IMR-90 (cell line): ENCODE results near the gene PI16. TPM values are rescaled to one million over a fixed set of nuclear protein-coding genes. Genes with fewer than 3 reads are reported as not detected.

ENCODE experiments used
- ATAC-seq: fragments of 200-7000 bp; cut with Tn5 transposase; 2 replicates; pipeline ENCODE4 v1.9.1; 2020; ENCODE audit warnings: low read depth, mild to moderate bottlenecking, moderate library complexity
- BruUV-seq: library from RNA; stranded (reverse); fragments of 400-500 nt; replicated peaks from 2 replicates; lab custom pipeline; 2021; lab: Mats Ljungman, UMichigan
- CTCF ChIA-PET: fragments of 300-600 bp; formaldehyde crosslinking; extraction: SDS; loops from one replicate; lab custom pipeline; 2021; ENCODE audit warnings: antibody characterized with exemption; lab: Yijun Ruan, JAX
- POLR2A ChIA-PET: fragments of 300-600 bp; sonication (Branson Sonifier 250); formaldehyde crosslinking; loops from one replicate; lab custom pipeline; 2022; ENCODE audit warnings: antibody characterized with exemption; ENCODE audit not compliant: unreplicated experiment; lab: Charles Lee
- DNase-seq: peaks from one replicate; pipeline ENCODE4 v3.0.0; 2013
- H2AFZ ChIP-seq: replicated peaks from 2 replicates; pipeline ENCODE3; 2013; ENCODE audit warnings: low read length, mild to moderate bottlenecking; ENCODE audit not compliant: poor library complexity
- H2AK5ac ChIP-seq: 2 replicates; pipeline ENCODE4 v1.6.1; 2013; ENCODE audit warnings: low read depth, low read length, inconsistent platforms
- H2AK9ac ChIP-seq: replicated peaks from 2 replicates; pipeline ENCODE3; 2013; ENCODE audit warnings: mild to moderate bottlenecking, low read depth, low read length, moderate library complexity; ENCODE audit not compliant: poor library complexity
- H2BK120ac ChIP-seq: 2 replicates; pipeline ENCODE4 v1.6.1; 2013; ENCODE audit warnings: low read depth, low read length, inconsistent platforms
- H2BK15ac ChIP-seq: 3 replicates; pipeline ENCODE4 v1.6.1; 2013; ENCODE audit warnings: low read depth, low read length, inconsistent platforms
- H2BK20ac ChIP-seq: 2 replicates; pipeline ENCODE4 v1.6.1; 2013; ENCODE audit warnings: low read depth, mild to moderate bottlenecking, inconsistent platforms, low read length, moderate library complexity
- H2BK5ac ChIP-seq: 2 replicates; pipeline ENCODE4 v1.6.1; 2013; ENCODE audit warnings: mild to moderate bottlenecking, low read depth, low read length, inconsistent platforms; ENCODE audit not compliant: poor library complexity, severe bottlenecking
- H3K14ac ChIP-seq: replicated peaks from 2 replicates; pipeline ENCODE4 v1.6.1; 2013; ENCODE audit warnings: low read depth, low read length, inconsistent platforms
- H3K18ac ChIP-seq: 2 replicates; pipeline ENCODE4 v1.6.1; 2013; ENCODE audit warnings: low read depth, low read length, control low read depth
- H3K23ac ChIP-seq: 2 replicates; pipeline ENCODE4 v1.6.1; 2013; ENCODE audit warnings: low read depth, low read length, inconsistent platforms
- H3K27ac ChIP-seq: 2 replicates; pipeline ENCODE4 v1.5.1; 2013; ENCODE audit warnings: mild to moderate bottlenecking, control low read depth, low read length; ENCODE audit not compliant: insufficient read depth
- H3K27me3 ChIP-seq: 2 replicates; pipeline ENCODE4 v1.6.1; 2013; ENCODE audit warnings: low read length; ENCODE audit not compliant: control insufficient read depth, insufficient read depth
- H3K36me3 ChIP-seq: 2 replicates; pipeline ENCODE4 v1.6.1; 2013; ENCODE audit warnings: low read length, mixed read lengths; ENCODE audit not compliant: control insufficient read depth, insufficient read depth
- H3K4ac ChIP-seq: 2 replicates; pipeline ENCODE4 v1.6.1; 2013; ENCODE audit warnings: low read depth, low read length, inconsistent platforms
- H3K4me1 ChIP-seq: 2 replicates; pipeline ENCODE4 v1.6.1; 2013; ENCODE audit warnings: low read length, mixed read lengths; ENCODE audit not compliant: control insufficient read depth, insufficient read depth
- H3K4me2 ChIP-seq: 2 replicates; pipeline ENCODE4 v1.6.1; 2013; ENCODE audit warnings: low read depth, mild to moderate bottlenecking, control low read depth, low read length, moderate library complexity
- H3K4me3 ChIP-seq: 2 replicates; pipeline ENCODE4 v1.5.1; 2013; ENCODE audit warnings: low read depth, mild to moderate bottlenecking, control low read depth, low read length, moderate library complexity; ENCODE audit not compliant: insufficient read depth
- H3K56ac ChIP-seq: 2 replicates; pipeline ENCODE4 v1.6.1; 2013; ENCODE audit warnings: low read length, inconsistent platforms; ENCODE audit not compliant: insufficient read depth; ENCODE audit errors: extremely low read depth
- H3K79me1 ChIP-seq, 2 experiments: 2 replicates each; pipeline ENCODE4 v1.6.1; 2013; ENCODE audit warnings: low read length in 2 of 2, inconsistent platforms in 1 of 2, low read depth in 1 of 2
- H3K9ac ChIP-seq: 2 replicates; pipeline ENCODE4 v1.6.1; 2013; ENCODE audit warnings: low read depth, low read length, control low read depth
- H3K9me1 ChIP-seq: 2 replicates; pipeline ENCODE4 v1.6.1; 2013; ENCODE audit warnings: low read length, inconsistent platforms; ENCODE audit not compliant: insufficient read depth
- H3K9me3 ChIP-seq: 2 replicates; pipeline ENCODE4 v1.6.1; 2013; ENCODE audit warnings: low read length; ENCODE audit not compliant: control insufficient read depth, insufficient read depth
- H4K20me1 ChIP-seq: 2 replicates; pipeline ENCODE4 v1.6.1; 2013; ENCODE audit warnings: low read length, inconsistent platforms; ENCODE audit not compliant: insufficient read depth
- H4K5ac ChIP-seq: 2 replicates; pipeline ENCODE4 v1.6.1; 2013; ENCODE audit warnings: mild to moderate bottlenecking, low read depth, low read length, control low read depth
- H4K8ac ChIP-seq, 2 experiments: 2 replicates each; pipeline ENCODE4 v1.6.1; 2013; ENCODE audit warnings: low read depth in 2 of 2, low read length in 2 of 2, control low read depth in 1 of 2, inconsistent platforms in 1 of 2
- H4K91ac ChIP-seq: 2 replicates; pipeline ENCODE4 v1.6.1; 2013; ENCODE audit warnings: low read depth, low read length, inconsistent platforms; ENCODE audit not compliant: insufficient read depth
- BHLHE40 ChIP-seq: fragments of 150-350 bp; IDR thresholded peaks from 2 replicates; pipeline ENCODE4 v1.6.1; 2016; ENCODE audit warnings: mild to moderate bottlenecking, low read depth, low read length
- CEBPB ChIP-seq: IDR thresholded peaks from 2 replicates; pipeline ENCODE4 v1.6.1; 2012; ENCODE audit warnings: low read depth, low read length, improper control_type of control experiment
- CHD1 ChIP-seq: IDR thresholded peaks from 2 replicates; pipeline ENCODE4 v1.6.1; 2012; ENCODE audit warnings: low read depth, low read length, improper control_type of control experiment
- FOS ChIP-seq: fragments of 150-350 bp; IDR thresholded peaks from 2 replicates; pipeline ENCODE4 v1.6.1; 2016; ENCODE audit warnings: low read depth, low read length
- MAFK ChIP-seq: IDR thresholded peaks from 2 replicates; pipeline ENCODE4 v1.6.1; 2012; ENCODE audit warnings: low read depth, low read length, improper control_type of control experiment
- MAZ ChIP-seq: IDR thresholded peaks from 2 replicates; pipeline ENCODE4 v1.6.1; 2012; ENCODE audit warnings: low read depth, mild to moderate bottlenecking, low read length, improper control_type of control experiment, moderate library complexity, borderline replicate concordance
- MXI1 ChIP-seq: IDR thresholded peaks from 2 replicates; pipeline ENCODE4 v1.6.1; 2012; ENCODE audit warnings: low read depth, mild to moderate bottlenecking, low read length, moderate library complexity, borderline replicate concordance
- NFE2L2 ChIP-seq: fragments of 150-350 bp; IDR thresholded peaks from 2 replicates; pipeline ENCODE4 v1.6.1; 2016; ENCODE audit warnings: low read depth, mild to moderate bottlenecking, low read length
- POLR2A ChIP-seq: IDR thresholded peaks from 2 replicates; pipeline ENCODE4 v1.6.1; 2012; ENCODE audit warnings: mild to moderate bottlenecking, low read depth, low read length
- RAD21 ChIP-seq: IDR thresholded peaks from 2 replicates; pipeline ENCODE4 v1.6.1; 2012; ENCODE audit warnings: low read length, improper control_type of control experiment
- RCOR1 ChIP-seq: IDR thresholded peaks from 2 replicates; pipeline ENCODE4 v1.6.1; 2012; ENCODE audit warnings: mild to moderate bottlenecking, low read length, improper control_type of control experiment; ENCODE audit not compliant: insufficient replicate concordance
- RFX5 ChIP-seq: IDR thresholded peaks from 2 replicates; pipeline ENCODE4 v1.8.0; 2012; ENCODE audit warnings: low read depth, mild to moderate bottlenecking, low read length, moderate library complexity
- SMC3 ChIP-seq: fragments of 150-350 bp; IDR thresholded peaks from 2 replicates; pipeline ENCODE4 v1.6.1; 2016; ENCODE audit warnings: low read depth, mild to moderate bottlenecking, antibody characterized with exemption, low read length, moderate library complexity
- WGBS, 2 experiments: methylation state at CpG; one replicate each; pipeline versions ENCODE4 v1.1.5 to v1.1.7; 2013; ENCODE audit warnings: missing lambda C conversion rate in 2 of 2; ENCODE audit not compliant: insufficient read length in 1 of 2; ENCODE audit errors: extremely low coverage in 2 of 2; 5-methylcytosine and 5-hydroxymethylcytosine counted together
- dilution Hi-C: fragments of 300-500 bp; cut with HindIII; formaldehyde crosslinking; loops from one replicate; pipeline ENCODE4 v1.14.3; 2018; ENCODE audit warnings: low sequenced_read_pairs; ENCODE audit not compliant: unreplicated experiment
- in situ Hi-C: fragments of 300-500 bp; cut with MboI; formaldehyde crosslinking; loops from 3 replicates; pipeline ENCODE4 v1.14.3; 2019; ENCODE audit warnings: low sequenced_read_pairs, inconsistent platforms, mixed read lengths
- intact Hi-C: fragments of 100-400 bp; cut with micrococcal nuclease; formaldehyde crosslinking; loops from 2 replicates; pipeline ENCODE4 v1.10.0; 2022
- polyA plus RNA-seq, 3 experiments: library from polyadenylated mRNA; depleted of rRNA; stranded (reverse); fragments of >200 nt; gene quantifications; 2 replicates each; pipeline ENCODE4 v1.2.3, GENCODE V29; 2012; ENCODE audit warnings: low replicate concordance in 1 of 3
- total RNA-seq: library from RNA; depleted of rRNA; stranded (reverse); fragments of >200 nt; gene quantifications from 2 replicates; pipeline ENCODE4 v1.2.3, GENCODE V29; 2012
- TF ChIP-seq, protein P1 (sequence below): conservative IDR thresholded peaks from 2 replicates; pipeline ENCODE4 v1.5.1; 2012; ENCODE audit warnings: mild to moderate bottlenecking, low read depth, low read length, improper control_type of control experiment
- TF ChIP-seq, protein P2 (sequence below): fragments of 150-350 bp; IDR thresholded peaks from 2 replicates; pipeline ENCODE4 v1.6.1; 2016; ENCODE audit warnings: low read depth, mild to moderate bottlenecking, low read length, moderate library complexity, borderline replicate concordance
- TF ChIP-seq, protein P3 (sequence below): fragments of 150-350 bp; IDR thresholded peaks from 2 replicates; pipeline ENCODE4 v1.6.1; 2017; ENCODE audit warnings: mild to moderate bottlenecking, antibody characterized with exemption, low read length, low read depth

Gene PI16
- total and polyA plus RNA-seq, 2 of the 4 experiments (the other 2 are of a cell fraction) = 0.21 TPM; not detected in 1

DNA sequence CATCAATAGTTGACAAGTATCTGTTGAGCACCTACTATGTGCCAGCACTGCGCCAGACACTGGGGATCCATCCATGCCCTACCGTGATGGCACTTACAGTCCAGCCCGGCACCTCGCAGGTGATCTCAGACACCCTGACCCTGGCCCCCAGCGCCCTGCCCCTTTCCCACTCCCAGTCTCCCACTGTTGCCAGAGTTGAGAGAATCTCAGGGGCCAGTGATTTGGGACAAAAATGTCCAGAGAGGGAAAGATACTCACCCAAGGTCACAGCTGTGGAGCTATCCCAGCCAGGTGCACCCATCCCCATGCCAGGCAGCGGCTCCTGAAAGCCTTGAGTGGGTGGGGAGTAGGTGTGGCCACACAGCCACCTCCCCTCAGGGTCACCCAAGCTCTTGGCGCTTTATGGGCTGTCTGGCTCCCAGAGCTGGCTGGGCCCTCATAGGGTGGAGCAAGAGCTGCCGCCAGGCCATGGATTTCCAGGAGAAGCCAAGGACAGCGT is 3.3 kb downstream of the PI16 start:
- H3K4me1 ChIP-seq = peaks cover 4% of the 10 kb centered on the region
- H3K14ac ChIP-seq = no peak overlapping the region
- peaks cover 3% of the 10 kb centered on the region; the same call in 1 of the 2 replicates for H3K27me3 ChIP-seq
- no peak overlapping the region for H3K4me3 ChIP-seq
- H3K79me1 ChIP-seq = no peaks in the 10 kb centered on the region
- ATAC-seq = no peak
- H3K4ac ChIP-seq = no peak overlapping the region
- dilution Hi-C loops (no loop called here), intact Hi-C loops (no loop called here), in situ Hi-C loops (no loop called here)
- H2BK15ac ChIP-seq = no peak overlapping the region
- H2BK20ac ChIP-seq = no peak overlapping the region
- H2AFZ ChIP-seq = no peak overlapping the region
- H3K9ac ChIP-seq = no peak overlapping the region
- no peak overlapping the region for H4K8ac ChIP-seq
- H2AK5ac ChIP-seq = no peak overlapping the region
- no peaks in the 10 kb centered on the region for H4K20me1 ChIP-seq
- ChIA-PET POLR2A (no interaction called here), CTCF (no interaction called here)
- WGBS, 2 experiments = 89% methylated on average over 3 of the region's 9 CpGs; no CpG with 5 or more reads in 1 of the 2 experiments
- no peak overlapping the region for H4K91ac ChIP-seq
- no peak overlapping the region for H3K18ac ChIP-seq
- no peak for DNase-seq
- no peak overlapping the region for H2AK9ac ChIP-seq
- no peak overlapping the region for H3K23ac ChIP-seq
- no peaks in the 10 kb centered on the region; the same call in 1 of the 2 replicates for H3K9me1 ChIP-seq
- H2BK120ac ChIP-seq = no peak overlapping the region
- H3K27ac ChIP-seq = no peak overlapping the region
- H3K36me3 ChIP-seq = no peaks in the 10 kb centered on the region
- H3K9me3 ChIP-seq = no peaks in the 10 kb centered on the region
- BruUV-seq = no TSS peak
- H3K4me2 ChIP-seq = no peak overlapping the region
- no peak overlapping the region for H2BK5ac ChIP-seq
- H3K56ac ChIP-seq = no peak overlapping the region
- TF ChIP-seq MAFK = no peak
- no peak for TF ChIP-seq BHLHE40
- TF ChIP-seq FOS = no peak
- no peak for TF ChIP-seq RCOR1
- no peak for TF ChIP-seq CEBPB
- no peak for TF ChIP-seq MAZ
- no peak for TF ChIP-seq RFX5
- TF ChIP-seq, protein P1, sequence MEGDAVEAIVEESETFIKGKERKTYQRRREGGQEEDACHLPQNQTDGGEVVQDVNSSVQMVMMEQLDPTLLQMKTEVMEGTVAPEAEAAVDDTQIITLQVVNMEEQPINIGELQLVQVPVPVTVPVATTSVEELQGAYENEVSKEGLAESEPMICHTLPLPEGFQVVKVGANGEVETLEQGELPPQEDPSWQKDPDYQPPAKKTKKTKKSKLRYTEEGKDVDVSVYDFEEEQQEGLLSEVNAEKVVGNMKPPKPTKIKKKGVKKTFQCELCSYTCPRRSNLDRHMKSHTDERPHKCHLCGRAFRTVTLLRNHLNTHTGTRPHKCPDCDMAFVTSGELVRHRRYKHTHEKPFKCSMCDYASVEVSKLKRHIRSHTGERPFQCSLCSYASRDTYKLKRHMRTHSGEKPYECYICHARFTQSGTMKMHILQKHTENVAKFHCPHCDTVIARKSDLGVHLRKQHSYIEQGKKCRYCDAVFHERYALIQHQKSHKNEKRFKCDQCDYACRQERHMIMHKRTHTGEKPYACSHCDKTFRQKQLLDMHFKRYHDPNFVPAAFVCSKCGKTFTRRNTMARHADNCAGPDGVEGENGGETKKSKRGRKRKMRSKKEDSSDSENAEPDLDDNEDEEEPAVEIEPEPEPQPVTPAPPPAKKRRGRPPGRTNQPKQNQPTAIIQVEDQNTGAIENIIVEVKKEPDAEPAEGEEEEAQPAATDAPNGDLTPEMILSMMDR = no peak
- no peak for TF ChIP-seq NFE2L2
- no peak for TF ChIP-seq MXI1
- no peak for TF ChIP-seq RAD21
- TF ChIP-seq, protein P2, sequence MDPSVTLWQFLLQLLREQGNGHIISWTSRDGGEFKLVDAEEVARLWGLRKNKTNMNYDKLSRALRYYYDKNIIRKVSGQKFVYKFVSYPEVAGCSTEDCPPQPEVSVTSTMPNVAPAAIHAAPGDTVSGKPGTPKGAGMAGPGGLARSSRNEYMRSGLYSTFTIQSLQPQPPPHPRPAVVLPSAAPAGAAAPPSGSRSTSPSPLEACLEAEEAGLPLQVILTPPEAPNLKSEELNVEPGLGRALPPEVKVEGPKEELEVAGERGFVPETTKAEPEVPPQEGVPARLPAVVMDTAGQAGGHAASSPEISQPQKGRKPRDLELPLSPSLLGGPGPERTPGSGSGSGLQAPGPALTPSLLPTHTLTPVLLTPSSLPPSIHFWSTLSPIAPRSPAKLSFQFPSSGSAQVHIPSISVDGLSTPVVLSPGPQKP = no peak
- no peak for TF ChIP-seq SMC3
- TF ChIP-seq, protein P3, sequence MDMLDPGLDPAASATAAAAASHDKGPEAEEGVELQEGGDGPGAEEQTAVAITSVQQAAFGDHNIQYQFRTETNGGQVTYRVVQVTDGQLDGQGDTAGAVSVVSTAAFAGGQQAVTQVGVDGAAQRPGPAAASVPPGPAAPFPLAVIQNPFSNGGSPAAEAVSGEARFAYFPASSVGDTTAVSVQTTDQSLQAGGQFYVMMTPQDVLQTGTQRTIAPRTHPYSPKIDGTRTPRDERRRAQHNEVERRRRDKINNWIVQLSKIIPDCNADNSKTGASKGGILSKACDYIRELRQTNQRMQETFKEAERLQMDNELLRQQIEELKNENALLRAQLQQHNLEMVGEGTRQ = no peak
- no peak for TF ChIP-seq POLR2A
- TF ChIP-seq CHD1 = no peak
- H4K5ac ChIP-seq = no peak overlapping the region
